Fibroblast of villous mesenchyme (primary cell): ENCODE measurements around the gene PER3. TPM values are rescaled to one million over a fixed set of nuclear protein-coding genes. Genes with fewer than 3 reads are reported as not detected.
A peak's percentile ranks its signal among the peaks of the same experiment; 100 is the strongest.

Experiments
- DNase-seq: peaks from one replicate; pipeline ENCODE4 v3.0.0-alpha.2; 2010; ENCODE audit warnings: low read depth
- H3K4me3 ChIP-seq: 2 replicates; pipeline ENCODE4 v1.5.1; 2011; ENCODE audit warnings: low read depth, mild to moderate bottlenecking, low read length
- CTCF ChIP-seq: IDR thresholded peaks from 2 replicates; pipeline ENCODE4 v1.5.1; 2012; ENCODE audit warnings: low read depth, mild to moderate bottlenecking, low read length; ENCODE audit not compliant: insufficient read depth
- total RNA-seq: library from RNA; depleted of rRNA; stranded (reverse); fragments of >200 nt; gene quantifications from 2 replicates; pipeline ENCODE4 v1.2.3, GENCODE V29; 2012

PER3 gene
- total RNA-seq, 1 donor: 5.6 TPM

- DNase-seq: no peak
- H3K4me3 ChIP-seq: no peak overlapping the region
- TF ChIP-seq CTCF: no peak
These were observed 23.0 kb upstream of the PER3 start for GRCh38 chr1:7761103-7761502.

GRCh38 chr1:7767176-7767575 lies 16.9 kb upstream of the PER3 start:
- no peak overlapping the region for H3K4me3 ChIP-seq
- no peak for DNase-seq
- no peak for TF ChIP-seq CTCF

GRCh38 chr1:7768583-7768982 lies 15.5 kb upstream of the PER3 start:
- H3K4me3 ChIP-seq: no peak overlapping the region
- DNase-seq: no peak
- TF ChIP-seq CTCF: no peak

GRCh38 chr1:7769673-7770412 lies 14.2 kb upstream of the PER3 start:
- H3K4me3 ChIP-seq: no peak overlapping the region
- no peak for DNase-seq
- TF ChIP-seq CTCF: no peak

GRCh38 chr1:7770669-7770996 lies 13.5 kb upstream of the PER3 start:
- DNase-seq: no peak
- TF ChIP-seq CTCF: no peak
- H3K4me3 ChIP-seq: peak overlapping the region; percentile 92

GRCh38 chr1:7770997-7771822 lies 12.9 kb upstream of the PER3 start, which contains the start of gene VAMP3:
Gene VAMP3, plus strand, starts transcription at chr1:7771296. Its CDS starts 88 bp downstream, at chr1:7771384.
- peak; percentile 81 for DNase-seq
- peak within 1 kb of the TSS; percentile 92 for H3K4me3 ChIP-seq
- no peak for TF ChIP-seq CTCF
